Daoy (cell line): Measurements from ENCODE around the gene PCSK9. TPM values are rescaled to one million over a fixed set of nuclear protein-coding genes. Genes with fewer than 3 reads are reported as not detected.
"Not testable (repeated sequence)": the region's sequence is repeated elsewhere in the genome, so short reads cannot be mapped to it uniquely, and the experiment has no call there.

ENCODE experiments used
- DNase-seq: peaks from one replicate; pipeline ENCODE4 v3.0.0-alpha.2; 2015; ENCODE audit warnings: low read depth
- total RNA-seq: library from RNA; depleted of rRNA; stranded (reverse); fragments of >200 nt; shearing (Covaris generic); gene quantifications from 2 replicates; pipeline ENCODE4 v1.2.3, GENCODE V29; 2014; rRNA removed

PCSK9 gene
- total RNA-seq, 1 experiment from 2014 or later, result 0.29 TPM

DNA sequence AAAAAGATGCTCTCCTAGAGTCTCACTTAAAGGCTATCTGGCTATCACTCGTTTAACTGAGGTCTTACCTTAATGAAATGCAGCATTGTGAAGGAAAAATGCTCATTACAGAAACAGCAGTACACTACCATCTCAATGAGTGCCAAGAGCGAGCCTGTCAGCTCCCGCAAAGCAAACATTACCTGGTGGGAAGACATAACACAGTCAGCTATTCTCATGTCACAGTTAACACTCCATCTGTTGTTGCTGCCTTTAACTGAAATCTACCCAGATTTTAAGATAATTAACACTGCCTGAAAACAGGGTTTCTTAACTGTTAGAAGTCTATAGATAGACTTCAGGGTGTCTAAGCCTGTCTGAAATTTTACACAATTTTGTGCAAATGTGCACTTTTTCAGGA, 39.1 kb downstream of the PCSK9 start:
- DNase-seq, result no peak

DNA sequence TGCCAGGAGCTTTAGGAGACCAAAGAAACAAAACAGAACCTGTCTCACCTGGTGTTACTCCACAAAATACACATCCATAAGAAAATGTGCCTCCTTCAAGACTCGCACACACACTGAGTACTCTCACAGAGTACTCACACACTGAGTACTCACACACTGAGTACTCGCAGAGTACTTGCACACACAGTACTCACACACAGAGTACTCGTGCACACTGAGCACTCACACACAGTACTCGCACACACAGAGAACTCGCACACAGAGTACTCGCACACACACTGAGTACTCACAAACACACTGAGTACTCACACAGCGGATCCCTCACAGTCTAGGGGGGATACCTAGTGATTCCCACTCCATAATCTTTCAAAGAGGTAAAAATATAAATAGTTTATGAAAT, 40.3 kb downstream of the PCSK9 start:
- no peak for DNase-seq

DNA sequence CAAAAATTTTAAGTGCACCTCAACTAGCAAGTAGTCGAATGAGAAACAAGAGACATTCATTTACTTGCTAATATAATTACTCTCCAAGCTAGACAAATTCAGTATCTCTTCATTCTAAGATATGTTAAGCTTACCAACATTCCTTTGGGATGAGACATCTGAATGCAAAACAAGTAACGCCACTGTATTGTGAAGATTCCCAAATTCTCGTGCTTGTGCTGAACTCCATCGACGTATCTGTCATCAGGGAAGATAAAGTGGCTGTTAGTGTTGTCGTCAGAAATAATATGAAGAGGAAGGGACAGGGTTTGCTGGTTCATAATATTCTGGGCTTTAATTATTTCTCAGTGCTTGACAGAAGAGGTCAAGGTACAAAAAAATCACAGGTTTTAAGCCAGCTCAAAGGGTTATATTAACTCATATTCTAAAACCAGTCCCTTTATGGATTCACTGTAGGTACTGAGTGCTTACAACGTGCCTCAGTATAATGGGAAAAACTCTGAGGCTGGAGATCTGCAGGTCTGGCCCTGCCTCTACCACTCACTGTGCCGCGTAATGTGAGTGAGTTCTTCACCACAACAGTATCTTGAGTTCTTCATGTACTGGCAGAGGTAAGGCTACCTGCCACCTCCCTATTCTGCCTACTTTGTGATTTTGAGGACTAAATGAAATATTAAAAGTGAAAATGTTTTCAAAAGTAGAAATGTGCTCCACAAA, 42.0 kb downstream of the PCSK9 start:
- DNase-seq, result no peak

DNA sequence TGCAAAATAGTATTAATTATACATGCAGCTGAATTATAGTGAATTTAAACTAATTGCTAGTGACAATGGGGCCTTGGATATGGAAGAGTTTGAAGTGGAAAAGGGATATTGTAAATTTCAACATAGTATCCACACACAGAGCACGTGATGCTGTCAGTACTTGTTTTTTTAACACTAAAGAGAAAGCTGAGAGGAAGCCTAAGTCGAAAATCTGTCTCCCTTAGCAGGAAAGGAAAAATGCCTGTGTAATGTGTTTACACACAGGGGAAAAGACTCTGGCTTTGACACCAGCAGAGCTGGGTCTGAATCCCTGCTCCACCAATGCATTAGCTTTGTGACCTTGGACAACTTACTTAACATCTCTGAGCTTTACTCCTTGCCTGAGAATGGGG, 42.6 kb downstream of the PCSK9 start:
- no peak for DNase-seq

DNA sequence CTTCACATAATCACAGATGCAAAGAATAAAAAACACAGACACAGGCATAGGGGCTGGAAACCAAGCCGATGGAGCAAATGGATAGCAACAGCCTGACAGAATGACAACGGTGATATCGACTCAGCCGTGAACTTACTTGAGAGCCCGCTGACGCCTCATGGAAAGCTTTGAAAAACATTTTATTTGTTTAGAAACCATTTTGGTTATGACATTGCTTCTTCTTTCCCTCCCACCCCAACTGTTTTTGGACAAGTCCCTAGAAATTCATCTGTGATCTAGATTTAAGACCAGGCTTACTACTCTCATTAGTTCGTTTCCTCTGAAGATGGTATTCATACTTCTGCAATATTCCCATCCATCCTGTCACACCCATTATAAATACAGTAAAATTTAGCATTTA, 44.9 kb downstream of the PCSK9 start:
- DNase-seq, result no peak

DNA sequence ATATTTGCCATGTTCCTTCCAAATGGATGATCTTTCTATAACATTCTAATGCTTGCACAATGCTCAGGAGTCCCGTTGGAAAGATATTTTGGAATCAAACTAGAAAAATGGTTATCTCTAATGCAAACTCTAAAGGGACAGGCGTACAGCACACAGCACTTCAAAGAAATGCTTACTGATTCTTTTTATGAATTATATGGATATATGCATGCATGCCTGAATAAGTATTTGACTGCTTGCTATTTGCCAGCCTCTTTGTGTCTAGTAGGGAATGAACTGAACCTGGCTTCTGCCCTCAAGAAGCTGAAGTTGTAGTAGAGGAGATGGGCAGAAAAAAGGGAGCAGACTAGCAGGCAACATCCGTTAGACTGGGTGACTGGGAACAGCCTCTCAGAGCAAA, 48.1 kb downstream of the PCSK9 start:
- DNase-seq, result no peak

DNA sequence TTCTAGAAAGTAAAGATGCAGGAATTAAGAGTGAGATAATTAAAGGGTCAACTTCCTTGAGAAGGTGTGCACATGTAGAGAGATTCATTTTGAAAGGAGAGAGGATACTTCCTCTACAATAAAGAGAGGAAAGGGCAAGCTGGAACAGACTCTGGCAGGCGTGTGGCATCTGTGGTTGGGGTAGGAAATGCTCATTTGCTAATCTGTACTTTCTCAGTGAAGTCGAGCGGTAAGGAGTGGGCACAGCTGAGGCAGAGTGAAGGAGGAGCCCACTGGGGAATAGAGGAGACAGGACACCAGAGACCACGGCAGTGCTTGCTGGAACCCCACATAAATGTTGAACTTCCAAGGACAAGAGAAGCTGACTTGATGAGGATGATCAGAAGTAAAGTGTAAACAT, 49.1 kb downstream of the PCSK9 start:
- DNase-seq, result no peak

DNA sequence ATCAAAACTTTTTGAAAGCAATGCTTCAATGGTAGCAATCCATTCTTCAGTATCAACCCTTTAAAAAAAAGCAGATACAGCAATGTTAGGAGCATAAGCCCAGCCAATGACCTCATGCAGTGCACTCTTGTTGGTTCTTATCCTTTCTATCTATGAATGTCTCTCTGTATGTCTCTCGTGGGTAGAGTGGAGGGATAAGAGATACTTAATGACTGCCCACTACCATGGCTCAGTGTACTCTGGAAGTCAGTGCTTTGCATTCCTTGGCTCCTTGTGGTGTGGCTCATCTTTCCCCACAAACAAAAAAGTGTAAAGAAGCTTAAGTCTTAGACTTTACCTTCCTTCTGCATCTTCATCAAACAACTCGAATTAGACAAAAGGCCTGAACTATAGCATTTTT, 50.3 kb downstream of the PCSK9 start:
- DNase-seq, result no peak

DNA sequence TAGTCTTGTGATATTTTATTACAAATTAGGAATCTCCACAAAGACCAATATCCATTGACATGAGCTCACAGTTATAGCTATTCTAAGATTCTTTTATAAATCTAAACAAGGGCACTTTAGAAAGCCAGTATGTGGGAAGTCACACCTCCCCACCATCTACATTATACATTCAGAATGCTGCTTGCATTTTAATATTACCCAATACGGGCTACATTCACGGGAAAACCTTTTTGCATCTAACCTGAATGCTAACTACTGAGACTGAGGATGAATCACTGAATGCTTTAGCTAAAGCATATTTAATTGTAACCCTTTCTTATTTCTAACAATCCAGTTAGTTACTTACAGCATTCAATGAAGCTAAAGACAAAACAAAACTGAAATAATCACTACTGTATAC, 53.1 kb downstream of the PCSK9 start:
- no peak for DNase-seq

DNA sequence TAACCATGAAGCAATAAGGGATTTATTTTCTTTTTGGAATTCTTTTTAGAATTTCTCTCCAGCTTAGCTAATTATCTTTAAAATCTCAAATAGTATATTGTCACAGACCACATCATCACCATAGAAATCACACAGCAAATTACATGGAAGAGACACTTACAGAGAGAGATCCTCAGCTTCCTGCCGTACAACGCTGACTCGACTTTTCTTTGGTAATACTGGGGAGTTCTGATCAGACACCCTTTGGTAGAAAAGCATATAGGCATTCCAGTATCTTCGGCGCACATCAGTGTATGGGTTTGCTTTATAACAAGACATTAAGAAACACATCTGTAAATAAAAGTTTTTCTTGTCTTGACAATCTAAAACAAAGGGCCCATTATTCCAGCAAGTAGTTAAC, 55.7 kb downstream of the PCSK9 start:
- DNase-seq, result no peak

DNA sequence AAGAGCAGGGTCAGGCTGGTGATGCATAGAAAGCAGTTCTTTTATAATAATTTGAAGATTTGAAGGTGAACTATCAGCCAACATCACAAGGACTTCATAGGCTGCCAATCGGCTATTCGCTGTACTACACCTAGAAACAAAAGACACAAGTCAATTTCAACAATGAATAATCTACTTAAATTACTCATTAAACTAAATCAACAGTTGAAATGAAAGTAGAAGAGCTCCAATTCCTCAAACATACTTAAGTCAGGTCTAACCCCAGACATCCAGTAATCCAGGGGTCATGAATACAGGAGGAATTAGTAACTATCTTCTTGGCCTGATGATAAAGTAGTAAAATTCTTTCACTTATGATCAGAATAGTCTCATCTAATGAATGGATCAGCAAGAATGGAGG, 64.5 kb downstream of the PCSK9 start:
- DNase-seq, result no peak

DNA sequence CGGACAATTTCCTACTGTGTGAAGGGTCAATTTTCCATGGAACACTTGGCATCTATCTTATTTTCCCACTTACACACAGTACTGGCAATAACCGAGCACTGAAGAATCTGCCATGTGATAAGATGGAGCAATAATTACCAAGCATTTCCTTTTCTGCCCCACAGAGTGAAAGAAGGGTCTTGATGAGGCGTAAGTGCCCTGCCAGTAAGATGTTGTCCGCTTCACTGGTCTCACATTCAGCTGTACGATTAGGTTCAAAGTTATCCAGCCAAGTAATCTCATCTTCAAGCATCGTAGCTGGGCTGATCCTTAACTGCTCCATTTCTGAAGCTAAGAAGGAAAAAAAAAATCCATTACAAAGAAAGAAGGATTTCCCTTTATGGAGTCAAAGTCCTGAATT, 67.8 kb downstream of the PCSK9 start:
- DNase-seq, result no peak

DNA sequence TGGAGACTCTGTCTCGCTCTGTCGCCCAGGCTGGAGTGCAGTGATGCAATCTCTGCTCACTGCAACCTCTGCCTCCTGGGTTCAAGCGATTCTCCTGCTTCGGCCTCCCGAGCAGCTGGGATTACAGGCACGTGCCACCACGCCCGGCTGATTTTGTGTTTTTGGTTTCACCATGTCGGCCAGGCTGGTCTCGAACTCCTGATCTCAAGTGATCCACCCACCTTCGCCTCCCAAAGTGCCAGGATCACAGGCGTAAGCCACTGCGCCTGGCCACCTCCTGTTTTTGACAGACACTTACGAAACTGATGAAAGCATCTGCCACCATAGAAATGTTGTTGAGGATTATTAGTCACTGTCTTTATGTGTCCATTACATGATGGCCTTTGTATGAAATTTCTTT, 69.7 kb downstream of the PCSK9 start:
- DNase-seq, result not testable (repeated sequence)

Other genes with a start within 250 kb of the PCSK9 start
- gene TTC22, start 238.2 kb upstream of the PCSK9 start, total RNA-seq, result not detected in 2 replicates
- gene DHCR24, start 152.4 kb upstream of the PCSK9 start, total RNA-seq, result 91.9 and 121 TPM in 2 replicates
- gene TMEM61, start 58.9 kb upstream of the PCSK9 start, total RNA-seq, result not detected in 2 replicates
- not detected in 2 replicates for gene BSND, start 40.6 kb upstream of the PCSK9 start, total RNA-seq
- 17.8 and 19.7 TPM in 2 replicates for gene USP24, start 175.8 kb downstream of the PCSK9 start, total RNA-seq